Activated CD4-positive, CD25-positive, alpha-beta regulatory T cell treated with anti-CD3 and anti-CD28 coated beads, Interleukin-2, amount 50 U/mL, for 24 hours (primary cell): ENCODE results near the gene CD36.

ENCODE experiments used
- ATAC-seq, 2 donors: fragments of 150-1000 bp; cut with Tn5 transposase; one replicate each; pipeline ENCODE4 v1.10.0; 2021; ENCODE audit warnings: mild to moderate bottlenecking in 1 of 2, moderate library complexity in 1 of 2

The CD36 gene

DNA sequence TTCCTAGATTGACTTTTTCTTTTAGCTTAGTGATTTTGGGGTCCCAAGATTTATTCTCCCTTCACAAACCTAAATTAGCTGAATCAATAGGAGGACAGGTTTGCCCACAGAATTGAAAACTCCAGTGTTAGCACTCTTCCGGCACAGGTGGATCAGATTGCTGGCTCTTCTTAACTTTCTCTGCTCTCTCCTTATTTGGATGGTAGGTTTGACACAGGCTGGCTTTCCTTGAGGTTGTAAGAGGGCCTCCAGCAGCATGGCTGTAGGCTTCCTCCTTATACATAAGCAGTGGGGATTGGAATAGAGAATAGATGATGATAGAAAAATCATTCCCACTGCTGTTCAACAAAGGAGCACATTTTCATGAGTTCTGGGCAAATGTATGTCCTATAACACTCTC lies 9.4 kb upstream of the CD36 start:
- no peak for ATAC-seq

DNA sequence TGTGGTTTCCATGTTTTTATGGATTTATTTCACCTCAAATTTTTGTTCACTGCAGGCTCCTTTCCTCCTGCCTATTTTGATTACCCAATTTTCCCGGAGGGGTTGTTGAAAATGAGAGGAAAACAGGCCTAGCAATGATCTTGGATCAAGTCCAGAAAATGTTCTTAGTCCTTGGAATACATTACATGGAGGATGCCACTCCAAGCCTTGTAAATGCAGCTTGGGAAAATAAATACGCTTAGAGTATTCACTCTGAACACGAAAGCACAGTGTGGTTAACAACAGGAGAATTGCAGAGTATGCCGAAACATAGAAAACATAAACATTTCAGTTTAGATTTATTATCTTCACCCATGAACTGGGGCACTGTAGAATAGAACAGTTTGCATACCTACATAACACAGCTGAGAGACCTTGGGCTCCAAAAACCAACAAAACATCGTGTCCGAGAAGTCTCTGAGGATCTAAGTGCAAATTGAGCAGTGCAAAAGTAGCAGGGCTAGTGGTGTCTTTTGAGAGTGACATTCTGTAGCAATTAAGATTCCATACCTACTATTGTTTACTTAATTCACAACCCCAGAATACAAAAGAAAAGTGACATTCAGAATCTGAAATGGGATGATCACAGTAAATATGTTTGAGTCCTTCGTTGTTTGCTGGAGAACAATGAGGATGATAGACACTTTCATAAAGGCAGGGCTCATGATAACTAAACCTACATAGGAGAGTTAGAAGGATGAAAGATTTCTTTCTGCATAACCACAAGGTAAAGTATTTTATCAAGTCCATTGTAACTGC lies 7.6 kb upstream of the CD36 start:
- ATAC-seq: no peak

DNA sequence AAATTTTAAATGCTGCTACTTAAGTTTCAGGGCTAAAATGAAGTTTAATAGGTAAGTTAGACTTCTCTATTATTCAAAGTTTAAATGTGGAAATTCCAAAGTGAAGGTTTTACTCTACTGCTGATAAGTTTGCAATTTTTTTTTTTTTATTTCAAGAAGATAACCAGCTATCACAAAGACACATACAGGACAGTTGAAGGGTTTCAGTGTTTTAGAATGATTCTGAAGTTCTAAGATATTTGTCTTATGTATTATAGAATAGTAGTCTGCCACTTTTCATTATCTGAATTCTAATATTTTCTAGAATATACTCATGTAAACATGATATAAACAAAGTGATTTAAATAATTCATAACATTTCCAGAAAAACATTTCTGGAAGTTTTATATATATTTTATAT lies 7.0 kb upstream of the CD36 start:
- ATAC-seq: no peak

DNA sequence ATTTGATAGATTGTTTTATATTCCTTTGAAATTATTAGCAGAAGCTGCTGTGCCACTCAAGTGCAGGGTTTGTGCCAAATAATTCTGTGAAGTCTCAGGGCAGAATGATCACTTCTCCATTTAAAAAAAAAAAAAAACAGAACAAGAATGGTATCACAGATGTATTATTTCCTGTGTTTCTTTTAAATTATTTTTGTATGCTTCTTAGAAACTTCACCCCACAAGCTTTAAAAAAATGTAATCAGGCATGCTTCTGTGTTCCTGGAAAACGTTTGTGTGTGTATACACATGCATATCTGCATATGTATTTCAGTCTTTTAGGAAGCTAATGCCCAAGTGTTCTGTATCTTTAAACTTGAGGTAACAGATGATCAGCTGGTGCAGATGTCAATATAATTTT lies 6.3 kb upstream of the CD36 start:
- ATAC-seq: no peak

DNA sequence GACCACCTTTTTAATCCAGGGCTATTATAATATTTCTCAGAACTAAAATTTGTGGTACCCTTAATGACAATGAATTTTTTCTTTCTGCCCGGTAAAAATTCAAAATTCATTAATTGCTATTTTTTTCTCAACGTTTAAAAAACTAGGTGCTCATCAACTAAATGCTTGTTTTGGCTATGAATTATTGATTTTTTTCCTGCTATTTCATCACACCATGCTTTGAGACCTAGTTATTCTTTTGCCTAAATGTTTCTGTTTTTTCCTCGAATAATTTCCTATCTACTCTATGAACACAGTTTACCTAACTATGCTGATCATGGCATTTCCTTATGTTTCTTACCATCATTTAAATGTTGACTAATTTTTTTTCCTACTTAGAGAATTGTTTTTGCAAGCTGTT lies 5.6 kb upstream of the CD36 start:
- ATAC-seq: no peak

DNA sequence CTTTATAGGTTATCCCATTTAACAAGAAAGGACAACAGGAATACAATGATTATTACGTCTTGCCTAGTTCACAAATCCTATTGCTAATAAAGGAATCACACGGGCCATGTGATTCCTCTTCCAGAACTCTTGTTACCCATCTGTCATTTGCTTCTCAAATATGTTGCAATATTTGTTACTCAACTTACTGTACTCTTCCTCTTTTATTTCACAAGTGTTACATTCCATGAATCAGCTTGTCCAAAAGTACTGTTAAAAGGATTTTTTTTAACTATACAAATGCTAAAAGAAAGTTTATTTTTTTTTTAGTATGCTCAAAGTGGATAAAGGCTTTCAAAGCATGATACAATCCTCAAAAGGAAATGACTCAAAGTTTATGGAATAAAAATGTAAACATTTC lies 3.9 kb upstream of the CD36 start:
- no peak for ATAC-seq

DNA sequence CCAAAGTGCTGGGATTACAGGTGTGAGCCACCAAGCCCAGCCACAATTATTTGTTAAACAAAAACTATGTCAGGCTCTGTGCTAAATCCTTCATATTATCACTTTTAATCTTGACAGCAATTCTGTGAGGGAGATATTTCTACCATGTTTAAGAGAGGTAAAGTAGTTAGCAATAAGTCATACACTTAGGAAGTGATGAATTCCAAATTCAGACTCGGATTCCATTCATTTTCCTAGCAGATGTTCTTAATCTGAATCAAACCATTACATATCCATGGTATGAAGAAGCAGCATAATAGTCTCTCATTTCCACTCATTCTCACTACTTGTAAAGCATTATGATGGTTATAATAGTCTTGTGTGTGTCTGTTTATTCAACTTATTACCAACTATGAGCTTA lies 2.9 kb upstream of the CD36 start:
- no peak for ATAC-seq

DNA sequence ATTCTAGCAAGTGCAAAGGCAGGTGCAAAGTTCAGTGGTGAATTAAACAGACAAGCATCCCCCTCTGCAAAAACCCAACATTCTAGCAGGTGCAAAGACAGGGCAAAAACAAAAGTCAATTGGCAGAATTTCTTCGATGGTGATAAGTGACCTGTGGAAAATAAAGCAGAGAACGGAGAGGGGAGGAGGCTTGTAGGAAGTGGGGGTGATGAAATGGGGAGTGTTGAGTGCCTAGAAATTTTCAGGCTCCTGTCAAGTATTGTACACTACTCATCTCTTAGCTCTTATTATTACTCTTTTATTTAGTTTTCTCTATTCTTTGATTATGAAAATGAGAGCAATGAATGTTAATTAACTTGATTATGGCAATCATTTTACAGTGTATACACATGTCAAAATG lies 2.4 kb upstream of the CD36 start:
- no peak for ATAC-seq

DNA sequence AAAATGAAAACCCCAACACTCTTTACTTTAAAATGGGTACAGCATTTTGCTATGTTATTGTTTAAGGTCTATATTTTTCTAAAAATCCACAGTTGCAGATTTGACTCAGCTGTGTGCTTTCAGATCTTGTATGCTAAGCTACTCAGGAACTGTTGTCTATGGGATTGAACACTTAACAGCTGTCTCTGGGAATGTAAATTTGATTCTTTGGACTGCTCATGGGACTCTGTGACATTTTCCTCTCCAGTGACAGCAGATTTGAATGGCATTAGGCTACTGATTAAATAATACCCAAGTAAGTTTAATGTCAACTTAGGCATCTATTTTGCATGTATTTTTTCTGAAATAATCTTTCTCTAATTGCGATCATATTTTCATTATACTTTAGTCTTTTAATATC lies 1.7 kb upstream of the CD36 start:
- ATAC-seq: no peak

DNA sequence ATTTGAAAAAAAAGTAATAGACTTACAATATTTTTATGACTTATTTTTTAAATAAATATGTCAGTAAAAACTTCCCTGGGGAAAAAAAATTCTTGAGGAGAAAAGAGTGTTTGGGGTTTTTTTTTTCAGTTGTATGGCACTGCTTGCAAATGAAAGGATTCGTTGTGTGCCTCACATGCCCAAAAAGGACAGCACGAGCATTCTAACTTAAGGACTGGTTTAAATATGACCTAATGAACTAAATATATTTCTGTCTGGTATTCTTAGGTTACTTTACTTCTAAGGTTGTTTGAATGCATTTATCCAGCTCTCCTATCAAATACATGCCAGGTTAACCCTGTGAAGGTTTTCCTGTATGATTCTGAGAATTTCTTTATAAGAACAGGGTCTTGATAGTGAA lies 988 bp upstream of the CD36 start:
- ATAC-seq: no peak

DNA sequence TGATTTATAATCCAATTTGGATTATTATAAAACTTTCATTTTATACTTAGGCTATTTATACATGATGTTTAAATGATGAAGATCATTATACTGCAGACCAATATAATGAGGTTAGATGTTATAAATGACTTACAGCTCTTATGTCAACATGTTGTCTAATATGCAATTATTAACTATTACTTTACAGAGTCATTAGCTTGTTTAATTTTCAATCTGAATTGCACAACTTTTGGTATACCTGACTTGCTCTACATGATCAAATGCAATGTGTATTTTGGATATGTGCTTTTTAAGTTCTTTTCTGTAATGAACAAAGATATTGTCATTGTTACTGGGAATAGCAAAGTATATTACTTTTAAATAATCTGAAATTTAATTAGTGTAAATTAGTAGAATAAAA lies 569 bp downstream of the CD36 start:
- ATAC-seq: no peak

DNA sequence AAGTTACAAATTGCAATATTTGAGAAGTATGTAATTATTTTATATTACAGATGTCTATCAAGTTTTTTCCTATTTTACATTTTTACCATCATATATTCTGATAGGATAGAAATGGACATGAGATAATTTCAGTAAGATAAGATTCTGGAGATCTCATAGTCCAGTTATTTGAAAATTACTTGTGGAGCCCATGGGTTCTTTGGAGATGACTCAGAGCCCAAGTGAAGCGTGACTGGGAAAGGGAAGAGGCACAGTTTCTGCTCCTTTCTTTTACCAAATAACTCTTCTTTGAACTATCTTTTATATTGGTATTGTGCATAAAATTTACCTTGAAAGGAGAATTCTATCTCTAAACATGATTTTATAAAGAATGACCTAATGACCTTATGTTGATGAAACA lies 2.4 kb downstream of the CD36 start:
- ATAC-seq: no peak

DNA sequence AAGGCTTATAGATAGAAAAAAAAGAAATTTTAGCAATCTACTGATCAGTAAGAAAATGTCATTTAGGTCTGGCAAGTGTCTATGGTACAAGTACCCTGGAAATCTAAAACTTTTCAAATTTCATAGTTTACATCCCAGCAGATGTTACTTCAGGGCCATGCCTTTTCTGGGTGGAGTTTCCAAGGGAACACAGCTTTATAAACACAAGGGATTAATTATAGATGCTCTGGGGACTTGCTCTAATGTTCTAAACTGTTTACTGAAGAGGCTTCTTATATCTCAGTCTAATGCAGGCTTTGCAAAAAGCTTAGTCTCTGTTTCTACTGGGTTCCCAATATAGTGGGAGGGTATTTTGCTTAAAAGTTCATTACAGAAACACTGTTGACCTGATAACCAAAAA lies 3.1 kb downstream of the CD36 start:
- ATAC-seq: no peak

DNA sequence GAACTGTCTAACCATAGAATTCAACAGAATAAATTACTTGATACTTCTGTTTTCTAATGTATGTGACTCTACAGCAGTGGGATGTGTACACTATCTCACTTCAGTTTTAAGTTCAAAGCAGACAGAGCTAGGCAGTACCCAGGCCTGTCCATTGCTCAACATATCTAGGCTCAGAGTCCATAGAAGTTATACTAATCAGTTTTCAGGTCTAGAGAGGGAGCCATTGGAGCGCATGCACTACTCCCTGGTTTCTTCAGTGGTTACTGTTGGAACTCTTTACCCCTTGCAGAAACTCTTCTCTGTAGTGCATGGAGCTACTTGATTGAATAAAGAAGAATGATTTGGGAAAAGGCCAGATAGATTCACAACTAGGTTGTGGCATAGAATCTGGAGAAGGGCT lies 4.4 kb downstream of the CD36 start:
- ATAC-seq: no peak

DNA sequence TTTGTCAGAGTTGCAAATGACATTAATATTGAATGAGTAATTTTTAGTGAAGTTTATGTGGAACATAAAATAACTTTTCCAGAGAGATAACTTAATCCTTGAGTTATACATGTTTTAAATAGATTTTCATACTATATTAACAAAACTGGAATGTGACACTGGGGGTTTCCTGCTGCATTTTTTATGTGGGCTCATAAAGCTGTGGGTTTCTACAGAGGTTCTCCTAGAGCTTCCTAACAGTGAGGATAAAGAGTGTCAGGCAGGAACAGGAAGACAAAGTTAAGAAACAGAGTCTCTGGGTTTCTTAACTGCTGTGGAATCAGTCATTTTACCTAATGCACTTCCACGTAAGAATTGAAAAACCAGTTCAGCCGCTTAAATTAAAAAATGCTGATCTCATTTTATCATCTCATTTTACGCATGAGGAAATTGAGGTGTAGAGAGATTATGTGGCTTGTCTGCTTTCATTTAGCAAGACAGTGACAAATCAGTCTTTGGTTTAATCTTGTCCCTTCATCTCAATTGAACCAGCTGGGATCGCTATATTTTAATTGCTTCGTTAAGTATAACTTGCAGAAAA lies 5.0 kb downstream of the CD36 start:
- no peak for ATAC-seq

DNA sequence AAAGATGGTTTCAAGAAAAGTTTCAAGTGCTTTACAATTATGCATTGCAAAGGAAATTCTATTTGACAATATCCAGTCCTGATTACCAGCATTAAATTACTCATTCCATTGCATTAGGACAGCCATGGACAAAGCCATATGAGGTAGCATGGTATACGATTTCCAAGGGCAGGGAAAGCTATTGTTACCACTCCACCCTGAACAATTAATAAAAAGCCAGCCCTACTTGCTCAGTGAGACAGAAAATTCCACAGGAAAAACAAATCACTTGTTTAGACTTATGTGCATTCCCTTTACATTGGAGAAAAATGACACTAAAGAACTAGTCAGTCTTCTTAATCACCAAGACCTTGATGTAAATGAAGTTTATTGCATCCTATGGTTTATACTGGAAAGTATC lies 5.6 kb downstream of the CD36 start:
- no peak for ATAC-seq

DNA sequence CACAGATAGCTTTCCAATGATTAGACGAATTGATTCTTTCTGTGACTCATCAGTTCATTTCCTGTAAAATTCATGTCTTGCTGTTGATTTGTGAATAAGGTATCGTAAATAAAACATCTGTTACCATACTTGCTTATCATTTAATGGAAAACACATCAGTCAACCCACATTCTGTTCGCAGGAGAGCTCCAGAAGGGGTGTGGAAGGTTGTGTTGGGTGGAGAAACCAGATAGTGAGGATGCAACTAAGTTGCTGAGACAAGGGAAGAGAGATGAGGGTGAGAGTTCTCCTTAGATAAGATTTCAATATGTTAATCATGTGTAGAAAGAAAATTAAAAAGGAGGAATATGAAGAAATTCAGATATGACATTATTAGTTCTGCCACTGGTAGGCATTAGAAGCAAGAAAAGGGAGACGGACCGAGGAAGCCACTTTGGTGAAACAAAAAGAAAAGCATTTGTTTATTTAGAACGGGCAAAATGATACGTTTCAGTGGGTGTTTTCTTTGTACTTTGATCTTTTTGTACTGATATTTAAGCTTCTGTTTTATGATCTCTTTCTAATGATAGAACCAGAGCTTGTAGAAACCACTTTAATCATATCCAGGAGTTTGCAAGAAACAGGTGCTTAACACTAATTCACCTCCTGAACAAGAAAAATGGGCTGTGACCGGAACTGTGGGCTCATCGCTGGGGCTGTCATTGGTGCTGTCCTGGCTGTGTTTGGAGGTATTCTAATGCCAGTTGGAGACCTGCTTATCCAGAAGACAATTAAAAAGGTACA lies 7.8 kb downstream of the CD36 start:
- no peak for ATAC-seq

DNA sequence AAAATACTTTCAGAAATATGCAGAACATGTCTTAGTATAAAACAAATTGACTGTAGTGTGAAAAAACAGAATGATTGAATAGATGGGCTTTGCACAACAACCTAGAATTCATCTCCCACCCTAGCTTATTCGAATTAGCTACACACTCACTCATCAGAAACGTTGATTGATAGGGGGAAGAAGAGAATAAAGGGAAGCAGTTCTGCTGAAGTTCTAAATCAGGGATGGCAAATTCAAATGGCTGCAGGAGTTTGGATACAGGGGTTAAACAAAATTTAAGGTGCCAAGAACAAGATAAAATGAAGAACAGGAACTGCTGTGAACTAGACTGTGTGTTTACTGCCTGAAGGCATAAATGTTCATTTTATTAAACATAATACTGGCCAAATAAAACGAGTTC lies 9.0 kb downstream of the CD36 start:
- no peak for ATAC-seq

DNA sequence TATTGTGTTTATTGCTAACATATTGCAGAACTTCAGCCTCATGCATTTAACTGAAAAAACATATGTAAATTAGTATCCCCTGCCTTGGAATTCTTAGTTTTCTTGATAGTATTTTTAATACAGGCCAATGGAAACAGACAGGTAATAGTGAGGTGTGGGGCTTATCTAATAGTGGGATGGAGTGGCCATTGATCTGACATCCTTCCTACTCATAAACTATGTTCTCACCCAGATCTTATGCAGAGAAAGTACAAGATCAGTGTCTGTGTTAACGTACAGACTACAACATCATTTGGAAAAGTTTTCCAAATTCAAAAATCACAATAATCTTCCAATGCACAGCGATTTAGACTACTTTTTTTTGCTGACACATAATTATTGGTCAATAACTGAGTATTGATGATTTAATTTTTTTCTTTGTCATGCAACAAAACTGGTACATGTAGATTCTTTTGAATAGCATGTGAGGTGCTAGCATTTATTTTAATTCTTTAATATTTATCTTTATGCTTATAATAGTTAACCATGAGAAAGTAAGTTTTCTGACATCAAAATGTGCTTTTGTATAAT lies 9.7 kb downstream of the CD36 start:
- ATAC-seq: no peak

DNA sequence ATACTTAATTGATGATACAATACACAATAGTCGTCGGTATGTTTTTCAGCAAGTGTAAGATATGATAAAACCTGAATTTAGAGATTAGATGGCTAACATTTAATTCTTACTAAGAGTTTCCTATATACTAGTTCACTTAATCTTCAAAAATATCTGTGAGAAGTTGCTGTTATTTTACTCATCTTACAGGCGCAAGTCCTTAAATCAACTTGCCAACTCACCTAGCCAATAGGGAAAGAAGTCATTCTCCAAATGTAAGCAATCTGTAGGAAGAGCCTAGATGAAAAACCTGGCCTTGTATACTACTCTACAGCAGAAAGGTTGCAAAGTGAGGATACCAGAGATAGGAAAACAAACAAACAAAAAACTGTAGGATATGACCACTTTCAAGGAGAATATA lies 10.6 kb downstream of the CD36 start:
- no peak for ATAC-seq

DNA sequence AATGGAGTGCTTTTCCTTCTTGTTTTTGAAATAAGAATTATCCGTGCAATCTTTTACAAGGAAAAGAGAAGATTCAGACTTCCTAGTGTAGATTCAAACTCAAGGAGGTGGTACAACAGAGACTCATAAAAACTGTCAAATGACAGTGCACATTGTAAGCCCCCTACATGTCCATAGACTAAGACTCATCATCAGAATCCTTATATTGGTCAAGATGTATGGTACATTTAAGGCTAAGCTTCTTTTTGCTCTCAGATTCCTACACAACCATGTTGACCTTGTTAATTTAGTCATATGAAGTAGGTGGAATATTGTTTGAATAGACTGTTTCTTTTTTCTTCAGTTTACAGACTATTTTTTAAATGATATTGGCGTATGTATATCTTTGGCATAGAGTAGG lies 11.6 kb downstream of the CD36 start:
- ATAC-seq: no peak

DNA sequence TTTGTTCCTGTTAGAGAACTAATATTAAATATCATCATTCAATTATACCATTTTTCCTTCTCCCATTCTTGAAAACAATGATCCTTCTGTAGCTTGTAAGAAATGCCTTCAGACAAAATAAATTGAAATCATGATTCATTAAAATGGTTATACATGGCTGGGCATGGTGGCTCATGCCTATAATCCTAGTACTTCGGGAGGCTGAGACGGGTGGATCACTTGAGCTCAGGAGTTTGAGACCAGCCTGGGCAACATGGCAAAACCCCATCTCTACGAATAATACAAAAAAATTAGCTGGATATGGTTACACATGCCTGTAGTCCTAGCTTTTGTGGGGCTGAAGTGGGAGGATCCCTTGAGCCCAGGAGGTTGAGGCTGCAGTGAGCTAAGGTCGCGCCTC lies 13.0 kb downstream of the CD36 start:
- no peak for ATAC-seq

DNA sequence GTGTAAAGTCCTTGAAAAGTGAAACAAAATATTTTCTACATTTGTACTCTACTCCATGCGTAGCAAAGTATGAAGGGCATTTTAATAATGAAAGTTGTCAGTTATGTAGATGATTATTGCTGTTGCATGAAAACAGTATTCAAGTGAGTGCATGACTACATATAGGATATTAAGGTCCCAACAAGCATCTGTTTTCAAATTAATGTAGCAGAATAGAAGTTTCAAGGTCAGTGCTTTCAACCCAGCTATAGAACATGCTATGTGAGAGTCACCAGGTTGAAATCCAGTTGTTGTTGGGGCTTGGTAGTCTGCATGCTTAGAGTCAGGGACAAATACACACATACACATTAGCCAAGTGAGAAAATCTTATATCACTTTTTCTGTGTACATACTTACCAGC lies 14.8 kb downstream of the CD36 start:
- ATAC-seq: no peak

DNA sequence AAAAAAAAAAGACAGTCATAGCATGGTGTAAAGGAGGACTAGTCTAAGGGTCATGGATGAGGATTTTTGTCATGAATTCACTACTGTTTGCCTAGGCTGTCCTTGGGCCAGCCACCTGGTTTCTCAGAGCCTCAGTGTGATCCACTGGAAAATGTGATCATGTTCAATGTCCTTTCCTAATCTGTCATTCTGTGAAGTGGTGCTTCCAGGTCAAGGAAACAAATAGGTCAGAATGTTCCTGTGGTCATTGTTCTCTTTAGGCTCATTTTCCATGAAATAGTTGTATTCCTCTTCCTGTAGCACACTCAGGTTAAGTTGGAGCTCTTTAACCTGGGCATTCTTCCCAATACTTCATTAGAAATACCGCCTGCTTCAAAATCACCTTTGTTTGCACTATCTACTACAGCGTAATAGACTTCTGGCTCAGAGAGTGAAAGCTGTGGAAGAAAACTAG lies 16.5 kb downstream of the CD36 start:
- no peak for ATAC-seq
